HG02870 (cell line): ENCODE data around the gene CACNG7.

Experiments
- ATAC-seq: cut with Tn5 transposase; IDR thresholded peaks from one replicate; pipeline ENCODE4 v1.9.1; 2021; ENCODE audit warnings: mild to moderate bottlenecking, moderate library complexity; ENCODE audit not compliant: unreplicated experiment

The CACNG7 gene

DNA sequence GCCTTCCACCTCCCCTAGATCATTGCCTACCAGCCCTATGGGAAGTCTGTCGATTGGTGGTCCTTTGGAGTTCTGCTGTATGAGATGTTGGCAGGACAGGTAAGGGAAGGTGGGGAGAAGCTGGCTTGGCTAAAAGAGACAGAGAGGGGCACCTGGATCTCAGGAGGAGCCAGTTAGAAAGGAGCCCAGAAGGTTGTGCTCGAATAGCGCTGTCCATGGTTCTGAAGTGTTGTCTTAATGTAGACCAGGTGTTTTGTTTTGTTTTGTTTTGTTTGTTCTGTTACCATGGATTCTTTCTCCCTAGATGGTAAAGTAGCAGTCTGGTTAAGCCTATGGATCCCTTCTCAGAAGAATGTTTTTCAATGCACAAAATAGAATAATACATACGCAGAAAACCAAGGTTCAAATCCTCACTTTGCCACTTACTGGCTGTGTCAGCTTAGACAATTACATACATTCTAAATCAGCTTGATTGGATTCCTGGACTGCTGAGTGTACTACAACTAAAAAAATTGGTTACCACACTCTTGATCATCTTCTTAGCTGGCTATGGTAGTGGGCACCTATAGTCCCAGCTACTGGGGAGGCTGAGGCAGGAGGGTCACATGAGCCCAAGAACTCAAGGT, 5.9 kb upstream of the CACNG7 start:
- ATAC-seq, result no peak

DNA sequence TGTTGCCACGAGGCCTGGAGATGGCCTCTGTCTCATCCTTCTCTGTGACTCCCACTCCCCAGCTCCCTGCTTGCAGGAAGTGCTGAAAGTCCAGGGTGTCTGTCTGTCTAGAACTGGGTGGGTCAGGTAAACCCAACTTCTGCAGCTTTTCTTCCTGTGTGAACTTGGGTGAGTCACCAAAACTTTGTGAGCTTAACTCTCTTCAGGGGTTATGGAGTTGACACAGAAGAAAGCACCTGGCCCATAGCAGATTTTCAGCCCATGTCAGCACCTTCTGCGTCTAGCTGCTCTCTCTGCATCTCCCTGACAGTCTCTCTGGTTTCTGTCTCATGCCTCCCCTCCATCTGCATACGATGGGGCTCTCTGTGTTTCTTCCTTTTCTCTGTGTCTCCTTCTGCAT, 4.2 kb upstream of the CACNG7 start:
- no peak for ATAC-seq

DNA sequence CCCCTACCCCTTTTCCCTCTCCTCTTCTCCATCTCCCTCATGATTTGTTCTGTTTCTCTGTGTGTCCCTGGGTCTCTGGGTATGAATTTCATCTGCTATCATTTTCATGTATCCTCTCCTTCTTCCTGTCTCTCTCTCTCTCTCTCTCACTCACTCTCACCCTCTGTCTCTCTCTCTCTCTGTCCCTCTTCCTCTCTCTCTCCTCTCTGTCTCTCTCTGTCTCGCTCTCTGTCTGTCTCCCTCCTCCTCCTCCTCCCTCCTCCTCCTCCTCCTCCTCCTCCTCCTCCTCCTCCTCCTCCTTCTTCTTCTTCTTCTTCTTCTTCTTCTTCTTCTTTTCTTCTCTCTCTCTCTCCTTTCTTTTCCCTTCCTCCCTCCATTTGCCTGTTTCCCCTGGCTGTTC, 3.3 kb upstream of the CACNG7 start:
- ATAC-seq, result no peak

DNA sequence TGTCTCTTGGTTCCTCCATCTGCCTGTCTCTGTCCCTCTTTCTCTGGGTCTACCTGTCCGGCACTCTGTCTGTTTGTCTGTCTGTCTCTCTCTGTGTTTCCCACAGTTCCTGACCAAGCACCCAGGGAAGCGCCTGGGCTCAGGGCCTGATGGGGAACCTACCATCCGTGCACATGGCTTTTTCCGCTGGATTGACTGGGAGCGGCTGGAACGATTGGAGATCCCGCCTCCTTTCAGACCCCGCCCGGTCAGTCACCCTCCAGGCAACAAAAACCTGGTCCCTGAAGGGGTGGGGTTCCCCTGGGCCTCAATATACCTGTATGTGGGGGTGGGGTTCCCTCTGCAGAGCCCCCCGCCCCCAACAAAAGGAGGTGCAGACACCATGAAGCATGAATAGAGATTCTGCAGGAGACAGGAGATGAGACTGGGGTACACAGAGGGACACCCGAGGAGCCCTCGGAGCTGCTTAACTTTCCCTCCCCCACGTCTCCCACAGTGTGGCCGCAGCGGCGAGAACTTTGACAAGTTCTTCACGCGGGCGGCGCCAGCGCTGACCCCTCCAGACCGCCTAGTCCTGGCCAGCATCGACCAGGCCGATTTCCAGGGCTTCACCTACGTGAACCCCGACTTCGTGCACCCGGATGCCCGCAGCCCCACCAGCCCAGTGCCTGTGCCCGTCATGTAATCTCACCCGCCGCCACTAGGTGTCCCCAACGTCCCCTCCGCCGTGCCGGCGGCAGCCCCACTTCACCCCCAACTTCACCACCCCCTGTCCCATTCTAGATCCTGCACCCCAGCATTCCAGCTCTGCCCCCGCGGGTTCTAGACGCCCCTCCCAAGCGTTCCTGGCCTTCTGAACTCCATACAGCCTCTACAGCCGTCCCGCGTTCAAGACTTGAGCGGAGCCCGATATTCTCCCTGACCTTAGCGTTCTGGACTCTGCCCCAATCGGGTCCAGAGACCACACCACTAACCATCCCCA, 2.6 kb upstream of the CACNG7 start:
- no peak for ATAC-seq

DNA sequence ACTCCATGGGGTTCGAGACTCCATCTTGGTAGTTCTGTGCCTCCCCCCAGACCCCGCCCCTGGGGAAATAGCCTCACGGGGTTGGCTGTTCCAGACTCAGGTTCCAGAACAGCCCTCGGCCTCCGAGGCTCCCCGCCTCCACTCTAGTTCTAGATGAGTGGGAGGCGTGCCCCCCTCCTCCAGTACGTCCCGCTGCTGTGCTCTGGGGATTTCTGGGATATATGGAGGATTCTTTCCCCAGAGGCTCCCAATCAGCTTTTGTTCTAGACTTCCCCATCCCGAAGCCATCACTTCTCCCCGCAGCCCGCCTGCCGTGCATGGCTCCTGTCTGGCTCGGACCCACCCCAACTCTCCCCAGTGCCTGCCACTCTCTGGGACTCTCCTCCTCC, 1.9 kb upstream of the CACNG7 start:
- ATAC-seq, result no peak

DNA sequence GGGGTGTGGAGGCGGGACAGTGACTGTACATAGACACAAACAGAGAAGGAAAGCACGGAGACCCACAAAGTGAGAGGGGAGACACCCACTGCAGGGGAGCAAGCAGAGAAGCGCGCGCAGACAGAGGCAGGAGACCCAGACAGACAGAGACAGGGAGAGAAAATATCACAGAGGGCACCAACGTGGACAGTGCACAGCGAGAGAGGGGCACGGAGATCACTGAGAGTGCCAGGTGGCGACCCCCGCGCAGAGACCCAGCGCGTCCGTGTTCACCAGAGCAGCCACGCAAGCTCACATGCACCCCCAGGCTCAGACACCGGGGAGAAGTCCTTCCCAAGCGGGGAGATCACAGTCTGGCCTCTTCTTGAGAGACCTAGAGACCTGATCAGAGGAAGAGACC, 1.4 kb upstream of the CACNG7 start:
- ATAC-seq, result no peak

DNA sequence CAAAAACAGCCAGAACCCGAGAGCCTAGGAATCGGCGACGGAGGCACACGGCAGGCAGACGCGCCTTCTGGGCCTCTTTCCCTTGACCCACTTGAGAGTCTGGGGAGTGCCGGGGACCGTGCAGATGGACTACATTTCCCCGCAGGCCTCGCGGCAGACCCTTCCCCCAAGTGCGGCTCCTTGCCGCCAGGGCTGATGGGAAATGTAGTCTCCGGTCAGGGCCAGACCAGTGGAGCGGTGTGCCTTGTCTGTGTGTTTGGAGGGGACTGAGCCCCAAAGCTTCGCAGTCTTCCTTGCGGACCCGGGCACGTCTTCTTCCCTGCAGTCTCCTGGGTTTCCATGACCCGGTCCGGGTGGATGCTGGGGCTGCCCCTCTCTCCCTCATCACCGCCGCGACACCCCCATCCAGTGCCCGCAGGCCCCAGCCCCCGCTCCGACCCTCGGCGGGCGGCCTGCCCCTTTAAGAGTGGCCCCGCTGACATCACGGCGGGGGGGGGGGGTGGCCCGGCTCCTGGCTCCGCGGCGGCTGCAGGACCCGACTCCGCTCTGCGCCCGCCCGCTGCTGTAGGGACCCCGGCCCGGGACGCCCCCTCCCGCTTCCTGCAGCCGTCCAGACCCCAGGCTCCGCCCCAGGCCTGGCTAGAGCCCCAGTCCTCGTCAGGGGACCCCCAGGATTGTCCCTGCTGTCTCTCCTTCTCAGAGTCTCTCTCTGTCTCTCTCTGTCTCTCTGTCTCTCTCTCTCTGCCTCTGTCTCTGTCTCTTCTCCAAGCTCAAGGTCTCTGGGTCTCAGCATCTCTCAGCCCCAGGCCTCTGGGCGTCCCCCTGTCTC, 758 bp upstream of the CACNG7 start:
- ATAC-seq, result no peak

DNA sequence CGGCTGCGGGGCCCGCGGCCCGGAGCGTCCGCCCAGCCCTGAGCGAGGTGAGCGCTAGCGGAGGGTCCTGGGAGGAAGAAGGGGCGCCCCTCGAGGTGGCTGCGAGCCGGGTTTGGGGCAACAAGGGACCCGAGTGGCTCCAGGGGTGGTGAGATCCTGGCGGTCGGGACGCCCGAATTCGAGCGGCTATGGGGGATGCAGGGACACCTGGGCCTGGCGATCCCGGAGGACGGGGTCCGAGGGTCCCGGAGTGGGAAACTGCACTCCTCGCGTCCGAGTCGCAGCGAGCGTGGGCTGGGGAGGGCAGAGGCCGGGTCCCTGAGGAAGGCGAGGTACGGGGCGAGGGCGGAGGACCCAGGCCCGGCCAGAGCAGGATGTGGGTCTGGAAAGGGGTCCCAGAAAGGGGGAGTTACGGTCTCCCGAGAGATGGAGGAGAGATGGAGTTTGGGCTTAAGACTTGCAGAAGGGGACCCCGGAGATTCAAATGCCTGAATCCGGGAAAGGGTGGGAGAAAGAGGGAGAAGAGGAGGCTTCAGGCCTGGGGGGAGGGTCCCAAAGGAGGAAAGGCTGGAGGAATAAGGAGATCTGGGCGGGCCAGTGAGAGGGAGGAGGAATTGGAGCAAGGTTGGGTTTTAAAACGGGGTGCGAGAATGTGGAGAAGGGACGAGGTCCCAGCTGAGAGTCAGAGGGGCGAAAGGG, 542 bp downstream of the CACNG7 start:
- no peak for ATAC-seq

DNA sequence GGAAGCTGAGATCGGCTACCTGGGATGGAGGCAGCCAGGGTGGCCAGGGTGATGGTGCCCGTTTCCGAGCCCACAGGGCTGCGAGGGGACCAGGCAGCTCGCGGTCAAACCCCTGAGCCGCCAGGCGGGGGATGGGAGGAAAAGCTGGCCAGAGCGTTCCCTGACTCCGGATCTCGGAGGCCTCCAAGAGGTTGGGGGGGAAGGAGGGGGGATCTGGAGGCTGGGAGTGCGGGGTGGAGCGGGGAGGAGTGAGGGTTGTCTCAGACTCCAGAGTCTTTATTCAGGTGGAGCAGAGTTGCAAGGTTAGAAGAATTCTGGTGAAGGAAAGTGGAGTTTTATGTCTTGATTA, 1.1 kb downstream of the CACNG7 start:
- ATAC-seq, result no peak

DNA sequence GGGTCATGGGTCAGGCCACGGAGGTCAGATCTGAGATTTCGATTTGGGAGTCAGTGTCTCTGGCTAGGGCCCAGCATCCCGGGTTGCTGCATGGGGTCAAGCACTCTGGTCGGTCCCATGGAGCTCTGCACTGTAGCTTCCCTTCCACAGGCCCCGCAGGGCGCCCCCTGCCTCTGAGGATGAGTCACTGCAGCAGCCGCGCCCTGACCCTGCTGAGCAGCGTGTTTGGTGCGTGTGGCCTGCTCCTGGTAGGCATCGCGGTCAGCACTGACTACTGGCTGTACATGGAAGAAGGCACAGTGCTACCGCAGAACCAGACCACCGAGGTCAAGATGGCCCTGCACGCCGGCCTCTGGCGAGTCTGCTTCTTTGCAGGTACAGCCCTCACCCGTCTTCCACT, 3.6 kb downstream of the CACNG7 start:
- ATAC-seq, result no peak

DNA sequence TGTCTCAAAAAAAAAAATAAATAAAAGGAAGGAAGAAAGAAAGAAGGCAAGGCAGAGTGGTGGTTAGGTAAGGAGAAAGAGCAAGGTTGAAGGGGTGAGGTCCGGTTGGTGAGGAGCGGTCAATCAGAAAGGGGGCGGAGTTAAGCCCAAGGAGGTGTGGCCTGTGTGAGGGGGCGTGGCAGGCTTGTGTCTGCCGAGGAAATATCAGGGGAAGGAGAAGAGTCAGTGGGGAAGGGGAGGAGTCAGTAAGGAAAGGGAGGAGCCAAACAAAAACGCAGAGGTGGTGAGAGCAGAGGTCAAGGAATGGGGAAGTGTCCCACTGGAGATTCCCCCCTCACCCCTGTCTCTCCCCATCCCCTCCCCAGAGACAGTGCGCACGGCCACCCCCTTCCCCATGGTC, 5.9 kb downstream of the CACNG7 start:
- no peak for ATAC-seq

DNA sequence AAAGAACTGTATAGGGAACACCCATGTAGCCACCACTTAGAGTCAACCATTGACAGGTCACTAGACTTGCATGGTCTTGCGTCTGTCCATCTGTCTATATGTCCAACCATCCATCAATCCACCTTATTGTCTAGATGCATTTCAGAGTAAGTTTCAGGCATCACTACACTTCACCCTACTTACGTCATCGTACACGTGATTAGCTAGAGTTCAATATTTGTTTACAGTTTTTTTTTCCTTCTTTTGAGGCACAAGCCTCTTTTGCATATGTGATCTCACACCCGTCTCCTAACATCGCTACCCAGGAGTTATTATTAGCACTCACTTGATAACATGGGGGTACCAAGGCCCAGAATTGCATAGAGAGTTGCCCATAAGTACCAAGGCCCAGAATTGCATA, 6.9 kb downstream of the CACNG7 start:
- ATAC-seq, result no peak

DNA sequence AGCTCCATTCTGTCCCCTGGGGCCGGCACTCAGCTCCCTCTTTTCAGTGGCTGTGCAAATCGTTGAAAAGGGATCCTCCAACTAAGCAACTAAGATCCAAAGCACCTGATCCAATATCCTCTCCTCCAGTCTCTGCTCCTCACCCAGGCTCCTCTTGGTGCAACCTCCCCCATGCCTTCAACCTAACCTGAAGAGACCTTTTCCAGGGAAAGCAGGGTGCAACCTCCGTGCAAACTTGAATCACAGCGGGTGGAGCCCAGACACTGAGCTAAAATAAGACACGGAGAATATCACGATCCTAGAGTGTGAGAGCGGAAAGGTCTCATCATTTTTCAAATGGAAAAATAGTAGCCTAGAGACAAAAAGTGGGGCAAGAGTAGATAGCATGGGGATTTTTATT, 8.3 kb downstream of the CACNG7 start:
- no peak for ATAC-seq

DNA sequence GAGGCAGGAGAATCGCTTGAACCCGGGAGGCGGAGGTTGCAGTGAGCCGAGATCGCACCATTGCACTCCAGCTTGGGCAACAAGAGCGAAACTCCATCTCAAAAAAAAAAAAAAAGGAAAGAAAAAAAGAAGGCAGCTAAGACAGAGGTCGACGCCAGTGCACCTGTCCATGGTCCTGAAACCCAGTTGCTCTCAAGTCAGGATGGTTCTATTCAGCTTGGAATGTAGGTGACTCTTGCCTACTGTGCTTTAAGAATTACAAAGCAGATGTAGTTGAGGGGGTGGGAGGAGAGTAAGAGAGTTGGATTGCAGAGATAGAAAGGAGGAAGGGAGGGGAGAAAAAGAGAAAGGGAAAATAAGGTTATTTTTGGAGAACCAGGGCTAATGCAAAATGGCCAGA, 18.7 kb downstream of the CACNG7 start:
- no peak for ATAC-seq

DNA sequence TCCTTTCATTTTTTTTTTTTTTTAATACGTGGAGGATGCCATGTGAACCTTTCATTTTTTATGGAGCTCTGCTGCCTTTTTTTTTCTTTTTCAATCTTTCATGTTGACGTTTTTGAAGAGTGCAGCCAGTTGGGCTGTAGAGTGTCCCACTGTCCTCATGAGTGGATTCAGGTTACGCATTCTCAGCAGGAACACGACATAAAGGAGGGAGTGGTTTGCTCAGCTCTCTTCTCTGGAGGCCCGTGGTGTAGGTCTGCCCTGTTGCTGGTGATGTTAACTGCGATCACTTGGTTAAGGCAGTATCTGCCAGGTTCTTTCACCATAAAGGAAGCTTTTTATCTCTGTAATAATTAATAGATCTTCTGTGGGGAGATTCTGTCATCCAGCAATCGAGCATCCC, 27.0 kb downstream of the CACNG7 start:
- no peak for ATAC-seq

DNA sequence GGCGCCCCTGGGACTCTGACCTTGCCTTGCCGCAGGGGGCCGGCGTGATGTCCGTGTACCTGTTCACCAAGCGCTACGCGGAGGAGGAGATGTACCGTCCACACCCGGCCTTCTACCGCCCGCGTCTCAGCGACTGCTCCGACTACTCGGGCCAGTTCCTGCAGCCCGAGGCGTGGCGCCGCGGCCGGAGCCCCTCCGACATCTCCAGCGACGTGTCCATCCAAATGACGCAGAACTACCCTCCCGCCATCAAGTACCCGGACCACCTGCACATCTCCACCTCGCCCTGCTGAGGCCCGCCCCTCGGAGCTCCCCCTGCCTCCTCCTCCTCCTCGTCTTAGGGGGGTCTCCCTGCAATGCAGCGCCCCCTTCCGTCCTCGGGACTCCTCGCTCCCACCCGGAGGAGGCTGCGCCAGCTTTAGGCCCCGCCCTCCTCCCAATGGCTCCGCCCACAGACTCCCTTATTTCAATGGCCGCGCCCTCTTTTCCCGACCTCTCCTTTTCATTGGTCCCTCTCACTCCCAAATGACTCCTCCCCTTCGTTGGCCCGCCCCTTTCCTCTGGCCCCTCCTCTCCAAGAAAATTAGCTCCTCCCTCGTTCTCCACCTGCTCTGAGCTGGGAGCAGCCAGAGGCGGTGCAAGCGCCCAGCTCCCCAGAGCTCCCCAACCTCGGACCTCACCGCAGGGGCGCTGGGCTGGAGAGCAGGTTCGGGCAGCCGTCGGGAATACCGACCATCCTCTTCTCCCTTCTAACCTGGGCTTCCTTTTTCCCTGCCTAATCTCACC, 33.1 kb downstream of the CACNG7 start:
- no peak for ATAC-seq

DNA sequence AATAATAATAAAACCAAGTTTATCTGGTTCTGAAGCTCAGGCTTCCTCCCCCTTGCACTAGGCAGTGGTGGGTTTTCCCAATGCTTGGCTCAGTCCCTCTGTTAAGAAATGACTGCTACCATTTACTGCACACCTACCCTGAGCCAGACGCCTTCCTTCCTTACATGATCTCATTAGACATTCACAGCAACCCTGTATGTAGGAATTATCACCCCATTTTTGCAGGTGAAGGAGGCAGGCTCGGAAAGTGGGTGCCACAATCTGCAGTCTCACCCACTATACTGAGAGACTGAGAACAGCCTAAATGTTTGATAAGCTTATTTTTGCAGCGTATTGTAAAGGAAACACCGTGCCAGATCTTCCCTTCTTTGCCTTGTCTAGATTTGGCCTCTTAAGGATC, 35.3 kb downstream of the CACNG7 start:
- ATAC-seq, result no peak

DNA sequence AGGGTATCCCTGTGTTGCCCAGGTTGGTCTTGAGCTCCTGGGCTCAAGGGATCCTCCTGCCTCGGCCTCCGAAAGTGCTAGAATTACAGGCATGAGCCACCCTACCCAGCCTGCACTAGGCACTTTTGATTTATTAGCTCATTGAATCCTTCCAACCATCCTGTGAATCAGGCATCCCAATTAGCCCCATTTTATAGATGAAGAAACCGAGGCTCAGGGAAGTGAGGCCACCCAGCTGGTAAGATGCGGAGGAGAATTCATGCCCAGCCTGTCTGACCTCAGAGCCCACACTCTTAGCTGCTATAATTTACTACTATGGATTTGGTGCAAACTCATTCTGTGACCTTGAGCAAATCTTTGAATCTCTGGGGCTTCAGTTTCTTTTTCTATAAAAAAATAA, 35.9 kb downstream of the CACNG7 start:
- ATAC-seq, result no peak

DNA sequence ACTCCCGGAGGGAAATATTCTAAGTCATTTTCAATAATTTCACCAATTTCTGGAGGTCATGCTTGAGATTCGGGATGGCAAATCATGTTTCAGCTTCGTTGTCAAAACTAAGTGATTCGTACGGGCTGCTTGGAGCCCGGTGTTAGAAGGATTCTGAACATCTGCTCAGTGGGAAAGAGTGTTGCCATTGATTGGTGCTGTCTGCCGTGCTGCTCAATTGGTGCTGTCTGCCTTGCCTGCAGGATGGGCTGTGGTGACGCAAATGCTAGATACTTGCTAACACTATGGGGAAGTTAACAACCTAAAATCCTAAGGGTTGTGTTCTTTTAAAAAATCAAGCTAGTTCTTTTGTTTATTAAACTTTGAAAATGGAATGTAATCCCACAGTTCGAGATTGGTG, 36.4 kb downstream of the CACNG7 start:
- ATAC-seq, result no peak

DNA sequence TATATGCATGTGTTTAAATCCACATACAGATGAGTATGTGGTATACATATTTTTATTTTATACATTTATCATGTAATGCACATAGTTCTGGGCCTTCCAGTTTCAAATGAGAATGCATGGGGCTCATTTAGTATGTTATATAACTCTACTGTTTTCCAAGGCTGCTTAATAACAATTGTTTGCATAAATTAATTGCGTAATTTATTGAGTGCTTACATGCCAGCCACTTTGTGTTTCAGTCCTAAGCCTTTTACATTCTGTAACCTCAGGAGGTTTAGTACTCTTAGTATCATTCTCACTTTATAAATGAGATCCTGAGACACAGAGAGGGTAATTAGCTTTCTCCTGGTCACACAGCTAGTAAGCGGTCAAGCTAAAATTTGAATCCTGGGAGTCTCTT, 36.9 kb downstream of the CACNG7 start:
- no peak for ATAC-seq
